Stimulated activated CD8-positive, alpha-beta memory T cell treated with anti-CD3 and anti-CD28 coated beads, Interleukin-7, amount 100 ng/mL, for 24 hours (primary cell): Measurements from ENCODE around the gene FCRL3.

Experiments used
- DNase-seq: peaks from one replicate; pipeline ENCODE4 v3.0.0-alpha.2; 2020; ENCODE audit warnings: low read depth

Gene FCRL3

DNA sequence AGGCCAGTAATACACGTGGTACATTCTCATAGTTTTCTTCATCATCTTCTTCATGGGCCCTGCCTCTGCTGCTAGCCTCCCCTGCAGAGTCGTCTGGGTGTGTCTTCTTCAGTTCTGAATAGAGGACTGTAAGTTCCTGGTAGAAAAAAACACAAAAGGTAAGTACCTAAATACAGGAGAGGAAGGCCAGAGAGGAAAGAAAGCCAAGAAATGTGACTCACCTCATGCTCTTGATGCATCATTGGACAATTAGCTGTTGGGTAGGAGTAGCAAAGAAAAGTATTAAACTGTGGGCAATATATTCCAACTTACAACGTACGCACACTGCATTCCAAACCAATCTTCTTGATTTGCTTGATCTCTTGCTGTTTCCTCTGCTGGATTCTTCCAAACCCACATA lies 21.8 kb downstream of the FCRL3 start:
- DNase-seq: no peak

DNA sequence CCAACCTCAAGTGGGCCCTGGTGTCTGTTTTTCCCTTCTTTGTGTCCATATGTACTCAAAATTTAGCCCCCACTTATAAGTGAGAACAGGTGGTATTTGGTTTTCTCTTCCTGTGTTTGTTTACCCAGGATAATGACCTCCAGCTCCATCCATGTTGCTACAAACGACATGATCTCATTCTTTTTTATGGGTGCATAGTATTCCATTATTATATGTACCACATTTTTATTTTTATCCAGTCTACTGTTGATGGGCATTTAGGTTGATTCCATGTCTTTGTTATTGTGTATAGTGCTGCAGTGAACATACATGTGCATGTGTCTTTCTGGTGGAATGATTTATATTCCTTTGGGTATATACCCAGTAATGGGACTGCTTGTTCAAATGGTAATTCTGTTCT lies 27.6 kb downstream of the FCRL3 start:
- DNase-seq: no peak

DNA sequence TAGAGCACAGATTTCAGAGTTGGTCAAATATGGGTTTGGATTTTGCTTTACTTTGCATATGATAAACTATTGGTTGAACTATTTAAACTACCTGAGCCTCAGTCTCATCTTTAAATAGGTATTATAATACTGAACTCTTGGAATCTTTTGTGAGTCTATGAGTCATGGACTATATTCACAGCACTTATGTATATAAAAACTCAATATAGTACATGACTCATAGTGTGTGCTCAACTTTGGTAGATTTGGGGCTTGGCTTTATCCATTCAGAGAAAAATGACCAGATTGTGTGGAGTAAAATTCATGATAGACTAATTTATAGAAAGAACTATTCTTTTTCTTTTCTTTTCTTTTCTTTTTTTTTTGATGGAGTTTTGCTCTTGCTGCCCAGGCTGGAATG lies 28.7 kb downstream of the FCRL3 start:
- no peak for DNase-seq

DNA sequence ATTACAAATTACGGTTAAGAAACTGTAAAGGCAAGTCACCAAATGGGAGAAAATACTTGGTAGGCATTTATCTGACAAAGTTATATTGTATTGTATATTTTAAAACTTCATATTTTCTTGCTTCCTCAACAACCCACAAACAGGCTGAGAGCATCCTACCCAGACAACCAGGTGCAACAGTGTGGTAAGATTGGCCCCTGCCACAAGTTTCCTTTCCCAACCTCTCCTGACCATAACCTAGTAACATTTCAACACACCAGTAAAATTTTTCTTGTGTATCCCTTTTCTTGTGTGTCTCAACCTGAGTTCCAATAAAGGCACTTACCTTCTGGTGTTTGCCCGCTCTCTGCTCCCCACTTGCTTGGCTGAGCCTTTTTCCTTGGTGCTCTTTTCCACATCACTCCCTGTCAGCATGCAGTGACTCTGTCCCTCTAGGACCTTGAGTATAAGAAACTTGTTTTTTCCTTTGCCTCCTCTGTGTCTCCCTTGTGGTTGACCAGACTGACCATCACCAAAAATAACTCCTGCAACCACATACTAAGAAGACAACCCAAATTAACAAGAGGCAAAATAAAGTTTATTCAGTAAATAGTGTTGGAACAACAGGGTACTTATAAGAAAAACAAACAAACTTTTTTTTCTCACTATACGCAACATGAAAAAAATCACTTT lies 40.9 kb downstream of the FCRL3 start:
- no peak for DNase-seq

DNA sequence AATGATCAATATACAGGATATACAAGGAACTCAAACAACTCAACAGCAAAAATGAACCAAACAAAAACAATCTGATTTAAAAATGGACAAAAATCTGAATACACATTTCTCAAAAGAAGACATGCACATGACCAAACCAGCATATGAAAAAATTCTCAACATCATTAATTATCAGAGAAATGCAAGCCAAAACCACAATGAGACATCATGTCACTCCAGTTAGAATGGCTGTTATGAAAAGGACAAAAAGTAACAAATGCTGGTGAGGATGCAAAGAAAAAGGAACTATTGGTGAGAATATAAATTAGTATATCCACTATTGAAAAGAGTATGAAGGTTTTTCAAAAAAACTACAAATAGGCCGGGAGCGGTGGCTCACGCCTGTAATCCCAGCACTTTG lies 42.0 kb downstream of the FCRL3 start:
- no peak for DNase-seq

DNA sequence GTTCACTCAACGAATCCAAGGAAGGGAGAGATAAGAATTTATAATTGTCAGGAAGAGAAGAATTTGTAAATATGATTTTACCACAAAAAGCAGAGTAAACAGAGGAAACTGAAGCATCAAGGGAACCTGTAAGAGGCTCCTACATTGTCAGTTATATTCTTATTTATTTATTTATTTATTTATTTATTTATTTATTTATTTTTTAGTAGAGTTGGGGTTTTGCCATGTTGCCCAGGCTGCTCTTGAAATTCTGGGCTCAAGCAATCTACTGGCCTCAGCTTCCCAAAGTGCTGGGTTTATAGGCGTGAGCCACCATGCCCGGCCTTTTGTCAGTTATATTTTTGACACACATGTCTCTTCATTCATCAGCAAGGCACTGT lies 47.1 kb downstream of the FCRL3 start:
- no peak for DNase-seq

DNA sequence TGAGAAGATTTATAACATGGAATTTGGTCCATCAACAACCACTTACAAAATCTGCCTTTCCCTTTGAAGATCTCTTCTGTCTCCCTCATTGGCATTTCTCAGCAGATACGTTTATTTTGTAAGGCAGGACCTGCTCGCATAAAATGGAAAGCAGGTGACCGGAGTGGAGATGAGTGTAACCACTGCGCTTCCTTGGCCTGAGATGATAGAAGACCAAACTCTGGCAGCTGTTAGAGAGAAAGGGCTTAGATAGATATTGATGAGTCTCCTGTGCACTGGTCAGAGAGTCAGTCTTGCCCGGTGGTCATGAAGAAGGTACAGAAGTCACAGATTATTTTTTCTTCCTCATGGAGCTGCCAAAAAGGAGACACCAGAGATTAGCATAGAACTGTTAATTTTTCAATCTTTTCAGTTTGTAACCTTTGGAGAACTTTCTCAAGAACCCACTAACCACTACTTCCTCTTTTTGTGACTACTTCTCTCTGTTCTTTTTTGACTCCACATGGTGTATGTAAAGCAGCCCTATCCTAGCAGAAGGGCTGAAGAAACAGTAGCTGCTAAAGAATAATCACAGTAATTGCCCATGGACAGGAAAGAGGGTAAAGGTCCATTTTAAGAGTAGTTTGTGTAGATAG lies 47.6 kb downstream of the FCRL3 start:
- DNase-seq: no peak

DNA sequence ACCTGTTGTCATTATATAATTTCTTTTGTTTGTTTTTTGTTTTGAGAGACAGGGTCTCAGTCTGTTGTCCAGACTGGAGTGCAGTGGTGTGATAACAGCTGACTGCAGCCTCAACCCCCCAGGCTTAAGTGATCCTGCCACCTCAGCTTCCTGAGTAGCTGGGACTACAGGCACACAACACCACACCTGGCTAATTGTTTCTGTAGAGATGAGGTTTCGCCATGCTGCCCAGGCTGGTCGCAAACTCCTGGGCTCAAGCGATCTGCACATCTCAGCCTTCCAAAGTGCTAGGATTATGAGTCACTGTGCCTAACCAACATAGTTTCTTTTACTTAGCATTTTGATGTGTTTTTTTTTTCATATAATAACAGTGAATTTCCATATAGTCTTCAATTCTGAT lies 52.3 kb downstream of the FCRL3 start:
- DNase-seq: no peak

DNA sequence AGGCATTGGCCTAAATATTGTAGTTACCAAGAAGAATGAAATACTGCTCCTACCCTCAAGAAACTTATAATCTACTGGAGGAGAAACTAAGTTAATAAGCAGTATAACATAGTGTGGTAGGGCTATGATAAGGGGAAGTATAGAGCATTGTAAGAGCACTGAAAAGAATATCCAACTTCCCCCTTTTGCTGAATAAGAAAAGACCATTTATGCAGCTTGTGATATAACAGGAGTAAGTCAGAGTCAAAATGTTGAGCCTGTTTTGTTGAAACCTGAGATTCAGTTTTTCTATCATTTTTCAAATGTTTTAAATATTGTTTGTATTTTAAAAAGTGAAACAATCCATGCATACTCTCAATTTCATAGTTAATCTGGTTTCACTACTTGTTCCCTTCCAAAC lies 54.4 kb downstream of the FCRL3 start:
- no peak for DNase-seq

DNA sequence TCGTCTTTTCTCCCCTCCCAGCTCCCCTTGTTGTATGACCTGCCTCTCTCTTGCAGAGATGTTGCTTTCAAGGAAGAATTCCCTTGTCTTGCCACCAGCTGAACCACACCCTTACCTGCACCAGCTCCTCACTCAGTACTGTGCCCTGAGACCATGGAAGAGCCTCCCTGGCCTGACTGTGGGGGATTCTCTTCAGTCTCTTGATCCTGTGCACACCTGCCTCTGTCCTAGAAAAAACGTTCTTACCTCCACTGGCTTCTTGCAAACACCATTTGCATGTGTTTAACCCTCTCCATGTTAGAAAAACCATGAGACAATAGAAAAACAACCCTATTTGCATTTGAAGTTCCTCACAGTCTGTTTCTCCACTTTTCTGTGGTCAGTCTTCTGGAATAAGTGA lies 59.4 kb downstream of the FCRL3 start:
- no peak for DNase-seq

DNA sequence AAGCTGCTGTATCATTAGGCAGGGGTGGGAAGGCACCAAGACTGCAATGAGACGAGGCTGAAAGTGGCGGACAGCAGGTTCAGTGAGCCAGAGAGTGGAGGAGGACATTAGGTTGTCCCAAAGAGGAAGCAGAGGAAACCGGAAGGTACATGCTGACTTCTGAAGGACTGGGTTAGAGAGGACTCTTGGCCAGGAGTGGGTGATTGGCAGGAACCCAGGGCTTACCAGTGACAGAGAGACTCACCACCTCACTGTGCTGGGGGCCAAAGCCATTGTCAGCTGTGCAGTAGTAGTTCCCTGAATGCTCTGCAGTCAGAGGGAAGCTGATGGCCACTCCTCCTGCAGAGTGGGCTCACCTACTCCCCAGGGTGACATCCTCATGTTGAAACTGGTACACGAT lies 60.8 kb downstream of the FCRL3 start:
- no peak for DNase-seq

DNA sequence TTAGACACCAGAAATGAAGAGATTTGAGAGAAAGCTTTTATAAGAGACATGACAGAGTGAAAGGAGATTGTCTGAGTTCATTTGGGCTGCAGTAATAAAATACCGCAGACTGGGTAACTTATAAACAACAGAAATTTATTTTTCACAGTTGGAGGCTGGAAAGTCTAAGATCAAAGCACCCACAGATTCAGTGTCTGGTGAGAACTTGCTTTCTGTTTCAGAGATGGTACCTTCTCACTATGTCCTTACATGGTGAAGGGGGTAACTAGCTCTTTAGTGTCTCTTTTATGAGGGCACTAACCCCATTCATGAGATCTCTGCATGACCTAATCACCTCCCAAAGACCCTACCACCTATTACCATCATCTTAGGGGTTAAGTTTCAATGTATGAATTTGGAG lies 71.8 kb downstream of the FCRL3 start:
- DNase-seq: no peak
